LNCaP clone FGC (cell line): ENCODE data around the gene GPALPP1.

Experiments used
- DNase-seq: peaks from one replicate; pipeline ENCODE4 v3.0.0-alpha.2; 2011; ENCODE audit warnings: low read depth
- H3K4me3 ChIP-seq: 2 replicates; pipeline ENCODE4 v1.5.1; 2011; ENCODE audit warnings: mild to moderate bottlenecking, low read depth, low read length, control low read depth
- CTCF ChIP-seq: IDR thresholded peaks from 2 replicates; pipeline ENCODE4 v1.5.1; 2012; ENCODE audit warnings: mild to moderate bottlenecking; ENCODE audit not compliant: control insufficient read depth, insufficient read depth; ENCODE audit errors: extremely low read depth

GPALPP1 gene

GRCh38 chr13:45046445-45046844, 57.1 kb downstream of the GPALPP1 start:
- no peak for DNase-seq
- no peak for TF ChIP-seq CTCF
- H3K4me3 ChIP-seq = no peak overlapping the region

GRCh38 chr13:45047394-45048310, 58.3 kb downstream of the GPALPP1 start:
- peak; percentile 76 for TF ChIP-seq CTCF
- DNase-seq = peak; percentile 37
- no peak overlapping the region for H3K4me3 ChIP-seq

GRCh38 chr13:45048890-45049407, 59.6 kb downstream of the GPALPP1 start:
- no peak for DNase-seq
- TF ChIP-seq CTCF = no peak

GRCh38 chr13:45049478-45049877, 60.1 kb downstream of the GPALPP1 start:
- DNase-seq = no peak
- no peak for TF ChIP-seq CTCF
- H3K4me3 ChIP-seq = no peak overlapping the region

More at GRCh38 chr13:45048890-45049407, 59.6 kb downstream of the GPALPP1 start:
- no peak overlapping the region for H3K4me3 ChIP-seq

GRCh38 chr13:45051315-45051714, 62.0 kb downstream of the GPALPP1 start:
- TF ChIP-seq CTCF = no peak
- H3K4me3 ChIP-seq = no peak overlapping the region
- DNase-seq = no peak

GRCh38 chr13:45055198-45055901, 66.0 kb downstream of the GPALPP1 start:
- no peak for DNase-seq
- no peak for TF ChIP-seq CTCF
- no peak overlapping the region for H3K4me3 ChIP-seq
